HCT116 (cell line): ENCODE data around the gene SOAT2. TPM values are rescaled to one million over a fixed set of nuclear protein-coding genes. Genes with fewer than 3 reads are reported as not detected.

ENCODE experiments used
- ATAC-seq: fragments of 200-7000 bp; cut with Tn5 transposase; 2 replicates; pipeline ENCODE4 v1.9.1; 2020; ENCODE audit warnings: mild to moderate bottlenecking, moderate library complexity
- BruUV-seq: library from RNA; stranded (reverse); fragments of 400-500 nt; replicated peaks from 2 replicates; lab custom pipeline; 2021; lab: Mats Ljungman, UMichigan
- CTCF ChIA-PET: fragments of 300-600 bp; sonication (Branson Sonifier 250); formaldehyde crosslinking; loops from one replicate; lab custom pipeline; 2021; ENCODE audit warnings: antibody characterized with exemption; lab: Charles Lee
- POLR2A ChIA-PET: fragments of 300-600, 350-600 bp; sonication (Branson Sonifier 250); formaldehyde crosslinking; loops from one replicate; lab custom pipeline; 2021; ENCODE audit warnings: antibody characterized with exemption; lab: Charles Lee
- RAD21 ChIA-PET, 2 experiments: fragments of 300-600 bp; sonication (Branson Sonifier 250); formaldehyde crosslinking; loops; one replicate each; lab custom pipeline; 2023; ENCODE audit warnings: low total read pairs in 2 of 2; ENCODE audit not compliant: uncharacterized antibody in 2 of 2, unreplicated experiment in 2 of 2, low non-redundant PET in 1 of 2; lab: Charles Lee
- DNase-seq: peaks from one replicate; pipeline ENCODE4 v3.0.0-alpha.2; 2010; ENCODE audit warnings: low read depth, low spot score
- H2AFZ ChIP-seq: fragments of 200-600 bp; shearing (Covaris generic), sonication (generic); 2 replicates; pipeline ENCODE4 v1.6.1; 2017; ENCODE audit warnings: low read depth, mixed run types, mixed read lengths, antibody characterized with exemption, low read length; ENCODE audit not compliant: poor library complexity, severe bottlenecking
- H3K27ac ChIP-seq: 2 replicates; pipeline ENCODE4 v1.5.1; 2012; ENCODE audit warnings: low read depth, low read length
- H3K27me3 ChIP-seq: fragments of 200-600 bp; sonication (generic); 2 replicates; pipeline ENCODE4 v1.6.1; 2016; ENCODE audit warnings: mixed run types, low read length, mixed read lengths; ENCODE audit not compliant: insufficient read depth
- H3K36me3 ChIP-seq, 2 experiments: fragments of 200-500 bp in 1 of 2; fragments of 200-600 bp in 1 of 2; sonication (Bioruptor generic) in 1 of 2; sonication (generic) in 1 of 2; 2 replicates each; pipeline versions ENCODE4 v1.5.1 to v1.6.1; 2014 to 2016; ENCODE audit warnings: low read length in 2 of 2, inconsistent platforms in 1 of 2, mixed read lengths in 1 of 2, mixed run types in 1 of 2; ENCODE audit not compliant: insufficient read depth in 2 of 2, control insufficient read depth in 1 of 2
- H3K4me1 ChIP-seq, 2 experiments: fragments of 200-600 bp in 1 of 2; sonication (generic) in 1 of 2; 2 replicates each; pipeline versions ENCODE4 v1.5.1 to v1.6.1; 2012 to 2017; ENCODE audit warnings: low read length in 2 of 2, inconsistent platforms in 1 of 2, mild to moderate bottlenecking in 1 of 2, mixed read lengths in 1 of 2, mixed run types in 1 of 2, moderate library complexity in 1 of 2; ENCODE audit not compliant: insufficient read depth in 2 of 2, control insufficient read depth in 1 of 2
- H3K4me2 ChIP-seq: fragments of 200-600 bp; sonication (generic); 2 replicates; pipeline ENCODE4 v1.6.1; 2017; ENCODE audit warnings: mixed run types, low read length, mixed read lengths
- H3K4me3 ChIP-seq, 2 experiments: fragments of 200-600 bp in 1 of 2; sonication (generic) in 1 of 2; replicated peaks in 1 of 2; 2 replicates each; pipeline ENCODE4 v1.5.1; 2011 to 2016; ENCODE audit warnings: low read length in 2 of 2, control low read depth in 1 of 2, low read depth in 1 of 2, mild to moderate bottlenecking in 1 of 2, mixed read lengths in 1 of 2, mixed run types in 1 of 2
- H3K79me2 ChIP-seq: fragments of 200-600 bp; sonication (generic); 2 replicates; pipeline ENCODE4 v1.6.1; 2017; ENCODE audit warnings: mild to moderate bottlenecking, mixed run types, low read length, moderate library complexity, mixed read lengths; ENCODE audit not compliant: insufficient read depth
- H3K9ac ChIP-seq: fragments of 200-600 bp; sonication (generic); 2 replicates; pipeline ENCODE4 v1.6.1; 2016; ENCODE audit warnings: low read length, mixed read lengths
- H3K9me2 ChIP-seq: fragments of 200-600 bp; sonication (generic), shearing (Covaris generic); 2 replicates; pipeline ENCODE4 v1.6.1; 2017; ENCODE audit warnings: mixed run types, mild to moderate bottlenecking, moderate library complexity; ENCODE audit not compliant: insufficient read depth
- H3K9me3 ChIP-seq, 2 experiments: fragments of 200-500 bp in 1 of 2; fragments of 200-600 bp in 1 of 2; sonication (Bioruptor generic) in 1 of 2; sonication (generic) in 1 of 2; 2 replicates each; pipeline ENCODE4 v1.6.1; 2014 to 2017; ENCODE audit warnings: low read length in 2 of 2, mixed read lengths in 2 of 2, inconsistent platforms in 1 of 2, low read depth in 1 of 2, mild to moderate bottlenecking in 1 of 2, mixed run types in 1 of 2, moderate library complexity in 1 of 2; ENCODE audit not compliant: control insufficient read depth in 1 of 2, insufficient read depth in 1 of 2
- H4K20me1 ChIP-seq: fragments of 200-600 bp; sonication (generic), shearing (Covaris generic); 2 replicates; pipeline ENCODE4 v1.6.1; 2017; ENCODE audit warnings: mixed run types, mild to moderate bottlenecking, moderate library complexity; ENCODE audit not compliant: insufficient read depth
- ATF3 ChIP-seq: IDR thresholded peaks from 2 replicates; pipeline ENCODE4 v1.6.1; 2012
- CEBPB ChIP-seq: IDR thresholded peaks from 2 replicates; pipeline ENCODE4 v1.6.1; 2012; ENCODE audit warnings: low read depth
- CTCF ChIP-seq, 3 experiments: fragments of 200-600 bp in 1 of 3; sonication (generic) in 1 of 3; IDR thresholded peaks in 2 of 3; conservative IDR thresholded peaks in 1 of 3; 2 replicates each; pipeline ENCODE4 v1.5.1; 2012 to 2017; ENCODE audit warnings: low read depth in 2 of 3, low read length in 2 of 3, antibody characterized with exemption in 1 of 3, borderline replicate concordance in 1 of 3, control low read depth in 1 of 3, mild to moderate bottlenecking in 1 of 3, mixed read lengths in 1 of 3, mixed run types in 1 of 3, moderate library complexity in 1 of 3; ENCODE audit not compliant: insufficient read depth in 1 of 3
- EGR1 ChIP-seq: IDR thresholded peaks from 2 replicates; pipeline ENCODE4 v1.6.1; 2012; ENCODE audit warnings: low read depth
- ELF1 ChIP-seq: IDR thresholded peaks from 2 replicates; pipeline ENCODE4 v1.6.1; 2012; ENCODE audit warnings: low read depth, borderline replicate concordance
- EZH2phosphoT487 ChIP-seq: fragments of 200-600 bp; IDR thresholded peaks from 2 replicates; pipeline ENCODE4 v1.6.1; 2018; ENCODE audit warnings: antibody characterized with exemption, borderline replicate concordance
- JUND ChIP-seq: IDR thresholded peaks from 2 replicates; pipeline ENCODE4 v1.6.1; 2012
- MAX ChIP-seq: IDR thresholded peaks from 2 replicates; pipeline ENCODE4 v1.6.1; 2012
- POLR2AphosphoS5 ChIP-seq: IDR thresholded peaks from 2 replicates; pipeline ENCODE4 v1.6.1; 2011; ENCODE audit warnings: mild to moderate bottlenecking, low read depth, low read length, moderate library complexity
- SIN3A ChIP-seq: IDR thresholded peaks from 2 replicates; pipeline ENCODE4 v1.6.1; 2012; ENCODE audit warnings: low read depth
- SP1 ChIP-seq: IDR thresholded peaks from 2 replicates; pipeline ENCODE4 v1.6.1; 2012; ENCODE audit warnings: low read depth
- TCF7L2 ChIP-seq: IDR thresholded peaks from 2 replicates; pipeline ENCODE4 v1.7.0; 2011; ENCODE audit warnings: borderline replicate concordance, inconsistent platforms; ENCODE audit not compliant: insufficient read depth, insufficient read length; ENCODE audit errors: extremely low read depth
- YY1 ChIP-seq: IDR thresholded peaks from 2 replicates; pipeline ENCODE4 v1.6.1; 2011; ENCODE audit warnings: low read length, low read depth, moderate library complexity, mild to moderate bottlenecking; ENCODE audit not compliant: insufficient replicate concordance; ENCODE audit errors: extremely low read depth
- ZBTB33 ChIP-seq: IDR thresholded peaks from 2 replicates; pipeline ENCODE4 v1.6.1; 2011; ENCODE audit warnings: mild to moderate bottlenecking, low read length, moderate library complexity; ENCODE audit not compliant: insufficient replicate concordance; ENCODE audit errors: extremely low read depth
- intact Hi-C: fragments of 100-400 bp; cut with micrococcal nuclease; formaldehyde crosslinking; loops from 2 replicates; pipeline ENCODE4 v1.10.0; 2022
- total RNA-seq: library from RNA; stranded (reverse); gene quantifications from one replicate; pipeline ENCODE4 v1.2.1, GENCODE V29; 2021; ENCODE audit not compliant: unreplicated experiment

The SOAT2 gene
- total RNA-seq, 1 experiment from 2014 or later = 0.17 TPM

GRCh38 chr12:53099071-53099882 lies 4.0 kb upstream of the SOAT2 start:
- Histone ChIP-seq H4K20me1 (no peaks in the 10 kb centered on the region), H3K9me2 (no peaks in the 10 kb centered on the region), H3K27me3 (no peaks in the 10 kb centered on the region), H3K9me3 (no peaks in the 10 kb centered on the region), H3K4me1 (peaks cover 43 to 74% of the 10 kb centered on the region in 2 experiments), H3K4me2 (peak overlapping the region; percentile 79), H3K4me3 (peak overlapping the region; percentile 58 to 78), H2AFZ (no peak overlapping the region), H3K27ac (peak overlapping the region; percentile 98), H3K79me2 (no peaks in the 10 kb centered on the region), H3K36me3 (no peaks in the 10 kb centered on the region), H3K9ac (peak overlapping the region; percentile 67)
- TF ChIP-seq CEBPB = no peak
- TF ChIP-seq EGR1 = no peak
- no peak for TF ChIP-seq ELF1
- no peak for TF ChIP-seq ATF3
- TF ChIP-seq POLR2AphosphoS5 = peak; percentile 66
- no peak for TF ChIP-seq SP1
- TF ChIP-seq JUND = no peak
- no peak for TF ChIP-seq SIN3A
- TF ChIP-seq YY1 = peak; percentile 9
- TF ChIP-seq ZBTB33 = no peak
- no peak for TF ChIP-seq EZH2phosphoT487
- TF ChIP-seq TCF7L2 = no peak
- peak in 2 of 3 experiments; percentile 82 to 93; a peak in 4 of 6 replicates for TF ChIP-seq CTCF (IDR thresholded peaks at IDR 0.05 in 2 of 3, conservative IDR thresholded peaks at IDR 0.05 in 1 of 3; ENCODE audit: borderline replicate concordance in 1 of 3, insufficient read depth in 1 of 3, low read depth in 2 of 3, low read length in 2 of 3)
- TF ChIP-seq MAX = no peak
- ATAC-seq (peak; percentile 71), DNase-seq (peak; percentile 89)
- ChIA-PET CTCF (interaction anchor here (0.7 to 3.6 kb wide), 20 partner anchors 20 to 222 kb away, joined by 3 to 110 read pairs (median 4); partner anchors contain the start of genes AAAS, CSAD, SPRYD3 and ZNF740), RAD21 (interaction anchor here (0.7 to 3.2 kb wide), 10 partner anchors 20 to 113 kb away, joined by 3 to 30 read pairs (median 4); partner anchors contain the start of gene SPRYD3 (in 2 of the 2)), POLR2A (interaction anchor here (0.7 to 3.6 kb wide), 7 partner anchors 20 to 166 kb away, joined by 3 to 27 read pairs (median 6); partner anchors contain the start of gene SPRYD3)
- TSS peak; percentile 74 for BruUV-seq
- intact Hi-C loops = loop anchor here (1.0 kb wide), 2 partner anchors 20 to 33 kb away; partner anchors contain the start of gene SPRYD3
